ENCODE results near the gene MSRB3. TPM values are rescaled to one million over a fixed set of nuclear protein-coding genes. Genes with fewer than 3 reads are reported as not detected.
A peak's percentile ranks its signal among the peaks of the same experiment; 100 is the strongest.

Gene MSRB3
- total RNA-seq = not detected
- not detected for polyA plus RNA-seq

- Histone ChIP-seq H3K9me3 (ENCODE audit: low read length) (no peaks in the 10 kb centered on the region), H3K27me3 (ENCODE audit: insufficient read depth, low read length, poor library complexity, severe bottlenecking) (peaks cover 13% of the 10 kb centered on the region), H3K4me3 (ENCODE audit: low read length) (peak within 1 kb of the TSS; percentile 47), H3K4me1 (ENCODE audit: insufficient read depth, low read length) (no peaks in the 10 kb centered on the region), H3K27ac (ENCODE audit: low read depth, low read length) (no peak within 1 kb of the TSS), H3K36me3 (ENCODE audit: insufficient read depth, low read length) (no peaks in the 10 kb centered on the region)
- ChIA-PET POLR2A (no interaction called here), CTCF (no interaction called here)
- DNase-seq = peak in 4 of 5 donors; percentile 1 to 45 (median 6)
- H3K4me3 Mint-ChIP-seq = peak within 1 kb of the TSS; percentile 58 to 76 (median 61)
- H3K4me1 Mint-ChIP-seq = peaks cover 5 to 14% (median 9%) of the 10 kb centered on the region in 3 donors
- H3K9me3 Mint-ChIP-seq = no peaks in the 10 kb centered on the region
- H3K27me3 Mint-ChIP-seq = peaks cover 30 to 73% of the 10 kb centered on the region in 2 donors
- H3K36me3 Mint-ChIP-seq = no peaks in the 10 kb centered on the region
- no peak within 1 kb of the TSS for H3K27ac Mint-ChIP-seq
Observed at GRCh38 chr12:65278576-65279368, at the start of gene MSRB3. TSS of gene MSRB3 (plus strand) at chr12:65278683. CDS start at chr12:65308580, 29,897 bp downstream.

GRCh38 chr12:65229441-65229840 is 49.0 kb upstream of the MSRB3 start:
- H3K27ac ChIP-seq (ENCODE audit: low read depth, low read length) = no peak overlapping the region
- POLR2A ChIA-PET = no interaction called here
- Mint-ChIP-seq H3K36me3 (peaks cover 36 to 50% (median 43%) of the 10 kb centered on the region in 3 donors), H3K27ac (peak overlapping the region in 1 of 8 donors; percentile 33), H3K4me1 (peaks cover 30 to 46% (median 35%) of the 10 kb centered on the region in 3 donors), H3K4me3 (no peak overlapping the region), H3K9me3 (peaks cover 1 to 20% (median 16%) of the 10 kb centered on the region in 5 donors), H3K27me3 (peaks cover 0 to 2% of the 10 kb centered on the region in 2 donors)
- no peaks in the 10 kb centered on the region for H3K4me1 ChIP-seq (ENCODE audit: insufficient read depth, low read length)
- H3K4me3 ChIP-seq (ENCODE audit: low read length) = no peak overlapping the region
- CTCF ChIA-PET = interaction anchor here (1.1 kb wide), 1 partner anchor 17 kb away, joined by 4 read pairs; no protein-coding TSS in a partner anchor
- no peaks in the 10 kb centered on the region for H3K9me3 ChIP-seq (ENCODE audit: low read length)
- DNase-seq = no peak
- peaks cover 8% of the 10 kb centered on the region for H3K36me3 ChIP-seq (ENCODE audit: insufficient read depth, low read length)
- H3K27me3 ChIP-seq (ENCODE audit: insufficient read depth, low read length, poor library complexity, severe bottlenecking) = no peaks in the 10 kb centered on the region

- Mint-ChIP-seq H3K27ac (peak overlapping the region in 3 of 8 donors; percentile 45 to 73 (median 47)), H3K36me3 (peaks cover 21 to 27% (median 25%) of the 10 kb centered on the region in 3 donors), H3K4me3 (peak overlapping the region in 1 of 7 donors; percentile 50), H3K4me1 (peaks cover 16 to 22% (median 19%) of the 10 kb centered on the region in 3 donors), H3K27me3 (peaks cover 0 to 2% of the 10 kb centered on the region in 2 donors), H3K9me3 (peaks cover 0 to 18% (median 16%) of the 10 kb centered on the region in 5 donors)
- CTCF ChIA-PET = interaction anchor here (0.8 to 1.8 kb wide), 6 partner anchors 37 to 437 kb away, joined by 3 to 9 read pairs (median 3); partner anchors contain the start of gene LEMD3
- Histone ChIP-seq H3K27me3 (ENCODE audit: insufficient read depth, low read length, poor library complexity, severe bottlenecking) (no peaks in the 10 kb centered on the region), H3K9me3 (ENCODE audit: low read length) (no peaks in the 10 kb centered on the region), H3K4me3 (ENCODE audit: low read length) (no peak overlapping the region), H3K4me1 (ENCODE audit: insufficient read depth, low read length) (no peaks in the 10 kb centered on the region), H3K27ac (ENCODE audit: low read depth, low read length) (no peak overlapping the region), H3K36me3 (ENCODE audit: insufficient read depth, low read length) (peaks cover 8% of the 10 kb centered on the region)
- POLR2A ChIA-PET = interaction anchor here (0.7 kb wide), 1 partner anchor 64 kb away, joined by 3 read pairs; the partner anchor contains the start of gene LEMD3
- DNase-seq = peak in 1 of 5 donors; percentile 10
Observed at GRCh38 chr12:65232476-65233077, 45.9 kb upstream of the MSRB3 start.

DNA sequence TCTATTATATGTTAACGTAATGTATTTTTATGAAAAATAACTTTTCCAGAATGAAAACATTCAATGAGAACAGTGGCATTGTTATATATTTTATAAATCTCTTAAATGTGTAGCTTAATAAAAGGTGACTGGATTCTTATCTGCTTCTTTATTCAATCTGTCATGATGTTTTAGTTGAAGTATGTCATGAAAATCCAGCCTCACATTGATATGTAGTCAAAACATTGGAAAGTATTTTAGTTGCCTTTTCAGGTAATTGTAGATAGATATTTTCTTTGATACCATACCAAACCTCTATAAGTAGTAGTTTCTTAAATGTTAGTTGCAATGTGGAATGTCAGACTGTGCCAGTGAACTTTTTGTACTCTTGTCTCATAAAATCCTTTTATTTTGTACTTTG is 41.3 kb upstream of the MSRB3 start:
- ChIA-PET POLR2A (no interaction called here), CTCF (no interaction called here)
- H3K27ac ChIP-seq (ENCODE audit: low read depth, low read length) = no peak overlapping the region

DNA sequence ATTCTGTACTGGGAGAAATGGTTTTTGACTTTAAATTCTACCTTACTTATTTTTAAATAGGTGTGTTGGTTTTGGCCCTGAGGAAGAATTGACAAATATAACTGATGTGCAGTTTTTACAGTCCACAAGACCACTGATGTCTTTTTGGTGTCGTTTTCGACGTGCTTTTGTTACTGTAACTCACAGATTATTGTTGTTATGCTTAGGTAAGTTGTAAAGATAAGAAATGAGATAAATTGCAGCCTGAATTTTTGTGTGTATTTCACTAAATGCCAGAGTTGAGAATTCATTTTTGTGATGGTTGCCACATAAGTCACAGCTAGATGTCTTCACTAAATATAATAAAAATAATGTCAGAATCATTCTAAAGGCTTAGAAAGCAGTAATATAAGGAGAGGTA is 39.9 kb upstream of the MSRB3 start:
- ChIA-PET CTCF (no interaction called here), POLR2A (no interaction called here)
- Histone ChIP-seq H3K27ac (ENCODE audit: low read depth, low read length) (no peak overlapping the region), H3K36me3 (ENCODE audit: insufficient read depth, low read length) (peaks cover 10% of the 10 kb centered on the region), H3K4me1 (ENCODE audit: insufficient read depth, low read length) (no peaks in the 10 kb centered on the region), H3K27me3 (ENCODE audit: insufficient read depth, low read length, poor library complexity, severe bottlenecking) (no peaks in the 10 kb centered on the region), H3K4me3 (ENCODE audit: low read length) (no peak overlapping the region), H3K9me3 (ENCODE audit: low read length) (no peaks in the 10 kb centered on the region)
- peaks cover 0 to 4% (median 3%) of the 10 kb centered on the region in 3 donors for H3K4me1 Mint-ChIP-seq
- H3K9me3 Mint-ChIP-seq = no peaks in the 10 kb centered on the region
- no peak for DNase-seq
- peaks cover 8 to 42% (median 15%) of the 10 kb centered on the region in 3 donors for H3K36me3 Mint-ChIP-seq
- no peak overlapping the region for H3K4me3 Mint-ChIP-seq
- no peaks in the 10 kb centered on the region for H3K27me3 Mint-ChIP-seq
- peak overlapping the region in 1 of 8 donors; percentile 0 for H3K27ac Mint-ChIP-seq

More for the DNA sequence above, 41.3 kb upstream of the MSRB3 start:
- H3K4me1 ChIP-seq (ENCODE audit: insufficient read depth, low read length) = no peaks in the 10 kb centered on the region
- Mint-ChIP-seq H3K9me3 (no peaks in the 10 kb centered on the region), H3K36me3 (peaks cover 6 to 28% (median 9%) of the 10 kb centered on the region in 3 donors), H3K27ac (no peak overlapping the region), H3K4me3 (no peak overlapping the region), H3K27me3 (no peaks in the 10 kb centered on the region), H3K4me1 (peaks cover 9 to 10% (median 10%) of the 10 kb centered on the region in 3 donors)
- H3K27me3 ChIP-seq (ENCODE audit: insufficient read depth, low read length, poor library complexity, severe bottlenecking) = no peaks in the 10 kb centered on the region
- DNase-seq = no peak
- H3K36me3 ChIP-seq (ENCODE audit: insufficient read depth, low read length) = peaks cover 6% of the 10 kb centered on the region
- H3K4me3 ChIP-seq (ENCODE audit: low read length) = no peak overlapping the region
- no peaks in the 10 kb centered on the region for H3K9me3 ChIP-seq (ENCODE audit: low read length)

DNA sequence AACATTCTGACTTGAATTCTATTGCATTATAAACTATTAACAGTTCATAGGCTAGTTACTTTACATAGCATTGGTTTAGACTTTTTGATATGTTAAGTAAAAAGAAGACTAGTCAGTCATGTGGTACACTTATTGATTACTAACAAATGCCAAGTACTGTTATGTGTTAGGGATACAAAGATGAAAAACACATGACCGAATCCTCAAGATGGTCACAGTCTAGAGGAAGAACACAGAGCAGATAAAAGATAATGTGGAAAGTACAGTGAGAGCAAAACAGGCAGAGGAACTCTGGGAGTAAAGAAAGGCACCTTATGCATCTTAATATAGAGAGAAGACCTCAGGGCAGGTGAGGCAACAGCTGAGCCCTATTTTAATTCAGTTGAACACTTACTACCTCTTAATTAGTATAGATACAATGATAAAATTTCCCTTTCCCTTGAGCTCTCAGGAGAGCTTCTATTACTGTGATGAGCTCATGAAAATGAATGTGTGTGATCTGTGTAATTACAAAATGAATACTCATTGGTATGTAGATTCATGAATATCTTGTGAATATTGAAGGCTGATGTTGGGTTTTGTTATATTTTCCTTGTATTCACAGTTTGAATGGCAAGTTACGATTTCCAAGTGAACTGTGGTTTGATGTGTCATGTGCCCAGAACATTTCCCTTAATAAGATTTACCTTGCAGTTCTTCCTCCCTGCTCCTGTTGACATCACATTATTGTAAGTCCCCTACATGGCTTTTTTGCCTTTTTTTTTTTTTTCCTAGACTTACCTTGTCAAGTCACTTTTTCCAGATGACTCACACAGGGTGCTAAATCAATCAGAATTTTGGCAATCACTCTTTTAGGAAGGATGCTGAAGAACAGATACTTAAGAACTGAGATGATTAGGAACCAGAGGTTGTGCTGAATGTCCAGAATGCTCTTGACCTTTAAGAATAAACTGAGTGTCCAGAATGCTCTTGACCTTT is 29.5 kb upstream of the MSRB3 start:
- no peak overlapping the region for H3K27ac ChIP-seq (ENCODE audit: low read depth, low read length)
- Mint-ChIP-seq H3K27me3 (no peaks in the 10 kb centered on the region), H3K4me1 (no peaks in the 10 kb centered on the region), H3K4me3 (no peak overlapping the region), H3K27ac (no peak overlapping the region), H3K36me3 (peaks cover 0 to 33% (median 20%) of the 10 kb centered on the region in 3 donors), H3K9me3 (no peaks in the 10 kb centered on the region)
- peaks cover 8% of the 10 kb centered on the region for H3K36me3 ChIP-seq (ENCODE audit: insufficient read depth, low read length)
- H3K9me3 ChIP-seq (ENCODE audit: low read length) = no peaks in the 10 kb centered on the region
- POLR2A ChIA-PET = no interaction called here
- no peaks in the 10 kb centered on the region for H3K4me1 ChIP-seq (ENCODE audit: insufficient read depth, low read length)
- H3K27me3 ChIP-seq (ENCODE audit: insufficient read depth, low read length, poor library complexity, severe bottlenecking) = no peaks in the 10 kb centered on the region
- no peak for DNase-seq
- no peak overlapping the region for H3K4me3 ChIP-seq (ENCODE audit: low read length)
- CTCF ChIA-PET = no interaction called here

GRCh38 chr12:65252515-65252914 is 26.0 kb upstream of the MSRB3 start:
- H3K27me3 Mint-ChIP-seq = no peaks in the 10 kb centered on the region
- no peak overlapping the region for H3K4me3 ChIP-seq (ENCODE audit: low read length)
- no peaks in the 10 kb centered on the region for H3K27me3 ChIP-seq (ENCODE audit: insufficient read depth, low read length, poor library complexity, severe bottlenecking)
- POLR2A ChIA-PET = no interaction called here
- H3K4me1 ChIP-seq (ENCODE audit: insufficient read depth, low read length) = no peaks in the 10 kb centered on the region
- H3K4me3 Mint-ChIP-seq = no peak overlapping the region
- H3K27ac Mint-ChIP-seq = peak overlapping the region in 1 of 8 donors; percentile 13
- no peak for DNase-seq
- H3K4me1 Mint-ChIP-seq = no peaks in the 10 kb centered on the region
- H3K27ac ChIP-seq (ENCODE audit: low read depth, low read length) = no peak overlapping the region
- CTCF ChIA-PET = no interaction called here
- peaks cover 0 to 11% (median 8%) of the 10 kb centered on the region in 3 donors for H3K36me3 Mint-ChIP-seq
- no peaks in the 10 kb centered on the region for H3K9me3 ChIP-seq (ENCODE audit: low read length)
- H3K36me3 ChIP-seq (ENCODE audit: insufficient read depth, low read length) = no peaks in the 10 kb centered on the region
- no peaks in the 10 kb centered on the region for H3K9me3 Mint-ChIP-seq
